ENCODE results near the gene GOLGA1. TPM values are rescaled to one million over a fixed set of nuclear protein-coding genes. Genes with fewer than 3 reads are reported as not detected.

GOLGA1 gene
- total RNA-seq, 1 experiment from 2014 or later, result 18.9 TPM

- Mint-ChIP-seq H3K27me3 (ENCODE audit: insufficient read depth, unreplicated experiment) (no peaks in the 10 kb centered on the region), H3K4me1 (ENCODE audit: low read depth, unreplicated experiment) (peaks cover 7% of the 10 kb centered on the region), H3K27ac (ENCODE audit: unreplicated experiment) (no peak overlapping the region), H3K9me3 (ENCODE audit: unreplicated experiment) (no peaks in the 10 kb centered on the region), H3K36me3 (ENCODE audit: insufficient read depth, unreplicated experiment) (peaks cover 90% of the 10 kb centered on the region), H3K4me3 (ENCODE audit: unreplicated experiment) (no peak overlapping the region)
- DNase-seq, result no peak
- H3K4me1 ChIP-seq, result peaks cover 10% of the 10 kb centered on the region; the same call in 1 of the 2 replicates
- H3K9me3 ChIP-seq, result no peaks in the 10 kb centered on the region
- peaks cover 13% of the 10 kb centered on the region for H3K36me3 ChIP-seq (ENCODE audit: control insufficient read depth, insufficient read depth, low read length)
- CTCF ChIA-PET, result interaction anchor here (11.7 kb wide), 1 partner anchor 84 kb away, joined by 325 read pairs; the partner anchor contains the start of genes NR6A1 and OLFML2A
- no TSS peak for BruUV-seq (replicated peaks)
- POLR2A ChIA-PET, result no interaction called here
- intact Hi-C loops (cut with micrococcal nuclease; ENCODE audit: unreplicated experiment), result no loop called here
- no peak overlapping the region for H3K4me3 ChIP-seq (ENCODE audit: low read depth, low read length)
- TF ChIP-seq CTCF (IDR thresholded peaks at IDR 0.05; ENCODE audit: insufficient read depth in 1 of 2, low read depth in 1 of 2, low read length in 1 of 2, severe bottlenecking in 1 of 2, unreplicated experiment in 1 of 2), result no peak
- no peaks in the 10 kb centered on the region for H3K27me3 ChIP-seq (replicated peaks; ENCODE audit: control insufficient read depth, insufficient read depth, low read length)
Measured at GRCh38 chr9:124858330-124859046, 82.4 kb downstream of the GOLGA1 start.

GRCh38 chr9:124857533-124858162 lies 83.2 kb downstream of the GOLGA1 start:
- Histone ChIP-seq H3K9me3 (no peaks in the 10 kb centered on the region), H3K4me3 (ENCODE audit: low read depth, low read length) (no peak overlapping the region), H3K36me3 (ENCODE audit: control insufficient read depth, insufficient read depth, low read length) (peaks cover 13% of the 10 kb centered on the region), H3K27me3 (replicated peaks; ENCODE audit: control insufficient read depth, insufficient read depth, low read length) (no peaks in the 10 kb centered on the region), H3K4me1 (peaks cover 10% of the 10 kb centered on the region)
- BruUV-seq (replicated peaks), result no TSS peak
- Mint-ChIP-seq H3K4me1 (ENCODE audit: low read depth, unreplicated experiment) (peaks cover 10% of the 10 kb centered on the region), H3K4me3 (ENCODE audit: unreplicated experiment) (no peak overlapping the region), H3K27ac (ENCODE audit: unreplicated experiment) (no peak overlapping the region), H3K27me3 (ENCODE audit: insufficient read depth, unreplicated experiment) (no peaks in the 10 kb centered on the region), H3K36me3 (ENCODE audit: insufficient read depth, unreplicated experiment) (peaks cover 94% of the 10 kb centered on the region), H3K9me3 (ENCODE audit: unreplicated experiment) (no peaks in the 10 kb centered on the region)
- CTCF ChIA-PET, result interaction anchor here (11.7 kb wide), 1 partner anchor 83 kb away, joined by 325 read pairs; the partner anchor contains the start of genes NR6A1 and OLFML2A
- intact Hi-C loops (cut with micrococcal nuclease; ENCODE audit: unreplicated experiment), result loop anchor here (1.0 to 2.0 kb wide), 2 partner anchors 37 to 517 kb away; no protein-coding TSS in a partner anchor
- TF ChIP-seq CTCF (IDR thresholded peaks at IDR 0.05; ENCODE audit: insufficient read depth in 1 of 2, low read depth in 1 of 2, low read length in 1 of 2, severe bottlenecking in 1 of 2, unreplicated experiment in 1 of 2), result no peak
- POLR2A ChIA-PET, result no interaction called here
- no peak for DNase-seq

- Mint-ChIP-seq H3K9me3 (ENCODE audit: unreplicated experiment) (no peaks in the 10 kb centered on the region), H3K36me3 (ENCODE audit: insufficient read depth, unreplicated experiment) (peaks cover 80% of the 10 kb centered on the region), H3K4me1 (ENCODE audit: low read depth, unreplicated experiment) (peaks cover 12% of the 10 kb centered on the region), H3K4me3 (ENCODE audit: unreplicated experiment) (no peak overlapping the region), H3K27me3 (ENCODE audit: insufficient read depth, unreplicated experiment) (no peaks in the 10 kb centered on the region), H3K27ac (ENCODE audit: unreplicated experiment) (peak overlapping the region; percentile 21)
- CTCF ChIA-PET, result interaction anchor here (0.6 to 11.7 kb wide), 4 partner anchors 22 to 287 kb away, joined by 3 to 325 read pairs (median 4); partner anchors contain the start of genes NR6A1, OLFML2A and SCAI
- DNase-seq, result peak; percentile 68 to 73
- POLR2A ChIA-PET, result interaction anchor here (0.7 kb wide), 1 partner anchor 385 kb away, joined by 3 read pairs; the partner anchor contains the start of gene HSPA5
- BruUV-seq (replicated peaks), result no TSS peak
- no peaks in the 10 kb centered on the region for H3K9me3 ChIP-seq
- peaks cover 17% of the 10 kb centered on the region for H3K4me1 ChIP-seq
- peak in 1 of 2 experiments; percentile 49 for TF ChIP-seq CTCF (IDR thresholded peaks at IDR 0.05; ENCODE audit: insufficient read depth in 1 of 2, low read depth in 1 of 2, low read length in 1 of 2, severe bottlenecking in 1 of 2, unreplicated experiment in 1 of 2)
- H3K36me3 ChIP-seq (ENCODE audit: control insufficient read depth, insufficient read depth, low read length), result peaks cover 13% of the 10 kb centered on the region
- H3K27me3 ChIP-seq (replicated peaks; ENCODE audit: control insufficient read depth, insufficient read depth, low read length), result no peaks in the 10 kb centered on the region
- H3K4me3 ChIP-seq (ENCODE audit: low read depth, low read length), result no peak overlapping the region
- intact Hi-C loops (cut with micrococcal nuclease; ENCODE audit: unreplicated experiment), result loop anchor here (2.0 kb wide), 1 partner anchor 519 kb away; no protein-coding TSS in a partner anchor
Measured at GRCh38 chr9:124855944-124856765, 84.7 kb downstream of the GOLGA1 start.

Data from Caco-2 (cell line).